Endothelial cell of umbilical vein (primary cell): ENCODE results near the gene KCTD1. TPM values are rescaled to one million over a fixed set of nuclear protein-coding genes. Genes with fewer than 3 reads are reported as not detected.

Experiments
- BruUV-seq: library from RNA; stranded (reverse); fragments of 400-500 nt; replicated peaks from 2 replicates; lab custom pipeline; 2021; lab: Mats Ljungman, UMichigan
- CTCF ChIA-PET: fragments of 300-600, 350-600 bp; sonication (Branson Sonifier 250); formaldehyde crosslinking; loops from one replicate; lab custom pipeline; 2021; ENCODE audit warnings: antibody characterized with exemption, inconsistent platforms; lab: Charles Lee
- POLR2A ChIA-PET: fragments of 300-600, 350-600 bp; sonication (Branson Sonifier 250); formaldehyde crosslinking; loops from one replicate; lab custom pipeline; 2021; ENCODE audit warnings: antibody characterized with exemption, inconsistent platforms; lab: Charles Lee
- DNase-seq: peaks from one replicate; pipeline ENCODE4 v3.0.0-alpha.2; 2011; ENCODE audit warnings: low read depth, low spot score
- FAIRE-seq: peaks from 2 replicates; lab custom pipeline; 2011; peaks lifted over from hg19 to GRCh38; lab: Jason Lieb, UNC
- H2AFZ ChIP-seq: 2 replicates; pipeline ENCODE4 v1.6.0; 2012; ENCODE audit warnings: low read depth, low read length, control low read depth, inconsistent platforms
- H3K27ac ChIP-seq: 2 replicates; pipeline ENCODE4 v1.5.1; 2011; ENCODE audit warnings: low read depth, mild to moderate bottlenecking, control low read depth, low read length, moderate library complexity; ENCODE audit not compliant: insufficient read depth
- H3K27me3 ChIP-seq, 2 experiments: 2 replicates each; pipeline versions ENCODE4 v1.6.0 to v1.6.1; 2011; ENCODE audit warnings: low read length in 2 of 2, mixed read lengths in 1 of 2; ENCODE audit not compliant: control insufficient read depth in 2 of 2, insufficient read depth in 2 of 2
- H3K36me3 ChIP-seq, 2 experiments: 2 replicates in 1 of 2; 3 replicates in 1 of 2; pipeline ENCODE4 v1.5.1; 2011; ENCODE audit warnings: low read length in 2 of 2, mild to moderate bottlenecking in 1 of 2, moderate library complexity in 1 of 2; ENCODE audit not compliant: control insufficient read depth in 2 of 2, insufficient read depth in 2 of 2; ENCODE audit errors: extremely low read depth in 1 of 2
- H3K4me1 ChIP-seq: 3 replicates; pipeline ENCODE4 v1.5.1; 2011; ENCODE audit warnings: mild to moderate bottlenecking, low read length; ENCODE audit not compliant: control insufficient read depth, insufficient read depth; ENCODE audit errors: extremely low read depth
- H3K4me2 ChIP-seq: 2 replicates; pipeline ENCODE4 v1.6.1; 2011; ENCODE audit warnings: low read length, control low read depth, mixed read lengths; ENCODE audit not compliant: insufficient read depth
- H3K4me3 ChIP-seq, 3 experiments: fragments of 200-600 bp in 1 of 3; sonication (generic), shearing (Covaris generic) in 1 of 3; replicated peaks in 1 of 3; 2 replicates each; pipeline ENCODE4 v1.5.1; 2011 to 2016; ENCODE audit warnings: control low read depth in 3 of 3, low read length in 3 of 3, mild to moderate bottlenecking in 2 of 3, inconsistent platforms in 1 of 3, low read depth in 1 of 3, moderate library complexity in 1 of 3; ENCODE audit not compliant: insufficient read depth in 1 of 3
- H3K79me2 ChIP-seq: 2 replicates; pipeline ENCODE4 v1.6.0; 2012; ENCODE audit warnings: low read length, inconsistent platforms; ENCODE audit not compliant: control insufficient read depth, insufficient read depth
- H3K9ac ChIP-seq: replicated peaks from 2 replicates; pipeline ENCODE3; 2011; ENCODE audit warnings: low read length, control low read depth; ENCODE audit not compliant: insufficient read depth; ENCODE audit errors: extremely low read depth
- H3K9me1 ChIP-seq: replicated peaks from 3 replicates; pipeline ENCODE4 v1.6.0; 2011; ENCODE audit warnings: mild to moderate bottlenecking, low read length; ENCODE audit not compliant: control insufficient read depth, insufficient read depth; ENCODE audit errors: extremely low read depth
- H3K9me3 ChIP-seq: replicated peaks from 2 replicates; pipeline ENCODE4 v1.5.1; 2012; ENCODE audit warnings: low read length, inconsistent platforms; ENCODE audit not compliant: control insufficient read depth, insufficient read depth
- H4K20me1 ChIP-seq: replicated peaks from 2 replicates; pipeline ENCODE3; 2011; ENCODE audit warnings: mild to moderate bottlenecking, low read length; ENCODE audit not compliant: control insufficient read depth, insufficient read depth; ENCODE audit errors: extremely low read depth
- CTCF ChIP-seq, 2 donors: IDR thresholded peaks; 1 replicate in 1 of 2; 2 replicates in 1 of 2; pipeline ENCODE4 v1.5.1; 2011; ENCODE audit warnings: low read length in 2 of 2, mild to moderate bottlenecking in 2 of 2, moderate library complexity in 2 of 2, control low read depth in 1 of 2, inconsistent platforms in 1 of 2, low read depth in 1 of 2; ENCODE audit not compliant: insufficient read depth in 1 of 2; ENCODE audit errors: extremely low read depth in 1 of 2
- EZH2 ChIP-seq: IDR thresholded peaks from 2 replicates; pipeline ENCODE4 v1.6.1; 2012; ENCODE audit warnings: borderline replicate concordance, low read depth, mild to moderate bottlenecking, moderate library complexity, low read length, inconsistent platforms; ENCODE audit not compliant: severe bottlenecking
- FOS ChIP-seq: IDR thresholded peaks from 2 replicates; pipeline ENCODE4 v1.6.1; 2011; ENCODE audit warnings: mild to moderate bottlenecking, low read length, moderate library complexity, borderline replicate concordance; ENCODE audit not compliant: insufficient read depth
- JUN ChIP-seq: IDR thresholded peaks from 2 replicates; pipeline ENCODE4 v1.6.1; 2011; ENCODE audit warnings: borderline replicate concordance, low read depth; ENCODE audit not compliant: insufficient read length, insufficient read depth
- dilution Hi-C: fragments of 300-500 bp; cut with MboI; formaldehyde crosslinking; loops from one replicate; pipeline ENCODE4 v1.15.0; 2019; ENCODE audit warnings: low sequenced_read_pairs; ENCODE audit not compliant: extremely low pct_ligation_motif_present
- intact Hi-C: fragments of 100-400 bp; cut with micrococcal nuclease; formaldehyde crosslinking; loops from one replicate; pipeline ENCODE4 v1.10.0; 2022
- polyA plus RNA-seq, 4 experiments: library from polyadenylated mRNA; depleted of rRNA in 3 of 4; stranded (reverse) in 3 of 4; unstranded in 1 of 4; fragments of >200 nt; gene quantifications; 2 replicates each; pipeline versions ENCODE4 v1.2.1 to v1.2.3, GENCODE V29; 2011 to 2012; ENCODE audit warnings: missing spikeins in 1 of 4
- total RNA-seq: library from RNA; stranded (reverse); gene quantifications from 2 replicates; pipeline ENCODE4 v1.2.3, GENCODE V29; 2021

The KCTD1 gene
- total and polyA plus RNA-seq, 2 donors (not counting 3 experiments of a cell fraction or from before 2014, with no cell fraction given): 6.1 to 12.1 TPM

- dilution Hi-C loops (no loop called here), intact Hi-C loops (no loop called here)
- Histone ChIP-seq H4K20me1 (no peaks in the 10 kb centered on the region), H3K79me2 (no peaks in the 10 kb centered on the region), H3K27me3 (peaks cover 12 to 14% of the 10 kb centered on the region in 2 experiments), H3K36me3 (no peaks in the 10 kb centered on the region), H3K27ac (no peak overlapping the region), H3K9me3 (no peaks in the 10 kb centered on the region), H2AFZ (no peak overlapping the region), H3K4me1 (no peaks in the 10 kb centered on the region), H3K9ac (no peak overlapping the region), H3K4me3 (no peak overlapping the region), H3K9me1 (no peaks in the 10 kb centered on the region), H3K4me2 (no peak overlapping the region)
- FAIRE-seq: no peak
- no TSS peak for BruUV-seq
- ChIA-PET CTCF (interaction anchor here (1.3 kb wide), 1 partner anchor 9 kb away, joined by 3 read pairs; no protein-coding TSS in a partner anchor), POLR2A (no interaction called here)
- TF ChIP-seq CTCF (IDR thresholded peaks at IDR 0.05; ENCODE audit: extremely low read depth in 1 of 2, insufficient read depth in 1 of 2, low read depth in 1 of 2, low read length in 2 of 2): no peak
- no peak for TF ChIP-seq JUN
- no peak for TF ChIP-seq EZH2
- TF ChIP-seq FOS: no peak
- no peak for DNase-seq
Observed at GRCh38 chr18:26436176-26437051, 111.9 kb downstream of the KCTD1 start.
